SHP77 (cell line): ENCODE data around the gene SERPINI1.
A peak's percentile ranks its signal among the peaks of the same experiment; 100 is the strongest.

Experiments
- DNase-seq, 2 experiments: peaks; one replicate each; lab custom pipeline; 2025; lab: John Stamatoyannopoulos, UW

SERPINI1 gene

GRCh38 chr3:167735233-167736138 is at the start of gene SERPINI1:
Gene SERPINI1 (plus strand): TSS chr3:167735721. CDS start chr3:167789129, 53,408 bp downstream.
- peak; percentile 93 to 97 for DNase-seq

- DNase-seq = no peak
Observed at GRCh38 chr3:167691366-167691765, 44.2 kb upstream of the SERPINI1 start.

- no peak for DNase-seq
Observed at GRCh38 chr3:167694121-167694520, 41.4 kb upstream of the SERPINI1 start.

GRCh38 chr3:167700046-167700445 is 35.5 kb upstream of the SERPINI1 start:
- DNase-seq = no peak

GRCh38 chr3:167700926-167701325 is 34.6 kb upstream of the SERPINI1 start:
- no peak for DNase-seq

GRCh38 chr3:167705840-167706239 is 29.7 kb upstream of the SERPINI1 start:
- no peak for DNase-seq

- DNase-seq = no peak
Observed at GRCh38 chr3:167709690-167710089, 25.8 kb upstream of the SERPINI1 start.

GRCh38 chr3:167710552-167710951 is 25.0 kb upstream of the SERPINI1 start:
- no peak for DNase-seq

GRCh38 chr3:167711439-167711838 is 24.1 kb upstream of the SERPINI1 start:
- DNase-seq = no peak

- no peak for DNase-seq
Observed at GRCh38 chr3:167712445-167712844, 23.1 kb upstream of the SERPINI1 start.

GRCh38 chr3:167714871-167715270 is 20.6 kb upstream of the SERPINI1 start:
- DNase-seq = no peak

- DNase-seq = peak; percentile 79 to 82
Observed at GRCh38 chr3:167716920-167717319, 18.6 kb upstream of the SERPINI1 start.

GRCh38 chr3:167718582-167718981 is 16.9 kb upstream of the SERPINI1 start:
- no peak for DNase-seq

- DNase-seq = no peak
Observed at GRCh38 chr3:167723025-167723512, 12.5 kb upstream of the SERPINI1 start.

- DNase-seq = no peak
Observed at GRCh38 chr3:167723872-167724271, 11.6 kb upstream of the SERPINI1 start.

- no peak for DNase-seq
Observed at GRCh38 chr3:167728176-167728575, 7.3 kb upstream of the SERPINI1 start.

- no peak for DNase-seq
Observed at GRCh38 chr3:167728632-167729323, 6.7 kb upstream of the SERPINI1 start.

- DNase-seq = no peak
Observed at GRCh38 chr3:167729591-167729990, 5.9 kb upstream of the SERPINI1 start.

GRCh38 chr3:167731393-167731792 is 4.1 kb upstream of the SERPINI1 start:
- peak; percentile 60 to 66 for DNase-seq

- no peak for DNase-seq
Observed at GRCh38 chr3:167732313-167733065, 3.0 kb upstream of the SERPINI1 start.

GRCh38 chr3:167733961-167734497 is 1.5 kb upstream of the SERPINI1 start:
- peak in 1 of 2 experiments; percentile 24 for DNase-seq
